ENCODE data around the gene FBXL3.
A peak's percentile ranks its signal among the peaks of the same experiment; 100 is the strongest.

The FBXL3 gene

GRCh38 chr13:77002590-77003190 is 24.3 kb downstream of the FBXL3 start:
- Histone ChIP-seq H3K4me1 (peaks cover 0 to 76% (median 19%) of the 10 kb centered on the region in 4 donors), H3K4me3 (no peak overlapping the region), H3K36me3 (peaks cover 54 to 67% (median 56%) of the 10 kb centered on the region in 3 donors), H3K27ac (peak overlapping the region; percentile 19 to 23), H3K27me3 (no peaks in the 10 kb centered on the region), H3K9me3 (no peaks in the 10 kb centered on the region)
- peak; percentile 34 to 54 for TF ChIP-seq CTCF (IDR thresholded peaks at IDR 0.05)
- intact Hi-C loops (cut with DNase I; ENCODE audit: low total_unique reads): no loop called here
- DNase-seq: no peak

- H3K27ac ChIP-seq: peak overlapping the region; percentile 19 to 23
- intact Hi-C loops (cut with DNase I; ENCODE audit: low total_unique reads): no loop called here
- H3K36me3 ChIP-seq: peaks cover 52 to 65% (median 52%) of the 10 kb centered on the region in 3 donors
Observed at GRCh38 chr13:77001963-77002587, 24.9 kb downstream of the FBXL3 start.

GRCh38 chr13:77001540-77001939 is 25.4 kb downstream of the FBXL3 start:
- H3K4me1 ChIP-seq: peaks cover 0 to 66% (median 13%) of the 10 kb centered on the region in 4 donors
- H3K27me3 ChIP-seq: no peaks in the 10 kb centered on the region
- no peak for DNase-seq
- no peak overlapping the region for H3K4me3 ChIP-seq
- H3K9me3 ChIP-seq: no peaks in the 10 kb centered on the region
- H3K27ac ChIP-seq: peak overlapping the region; percentile 19 to 23
- peaks cover 48 to 65% (median 52%) of the 10 kb centered on the region in 3 donors for H3K36me3 ChIP-seq
- TF ChIP-seq CTCF (IDR thresholded peaks at IDR 0.05): no peak
- intact Hi-C loops (cut with DNase I; ENCODE audit: low total_unique reads): no loop called here

More at GRCh38 chr13:77001963-77002587, 24.9 kb downstream of the FBXL3 start:
- no peaks in the 10 kb centered on the region for H3K27me3 ChIP-seq
- no peak overlapping the region for H3K4me3 ChIP-seq
- no peak for TF ChIP-seq CTCF (IDR thresholded peaks at IDR 0.05)
- no peak for DNase-seq
- H3K4me1 ChIP-seq: peaks cover 0 to 70% (median 14%) of the 10 kb centered on the region in 4 donors
- H3K9me3 ChIP-seq: no peaks in the 10 kb centered on the region

- intact Hi-C loops (cut with DNase I; ENCODE audit: low total_unique reads): no loop called here
- H3K4me1 ChIP-seq: peaks cover 0 to 57% (median 14%) of the 10 kb centered on the region in 4 donors
- peaks cover 48 to 72% (median 52%) of the 10 kb centered on the region in 3 donors for H3K36me3 ChIP-seq
- H3K4me3 ChIP-seq: no peak overlapping the region
- no peak for DNase-seq
- H3K9me3 ChIP-seq: no peaks in the 10 kb centered on the region
- H3K27ac ChIP-seq: peak overlapping the region; percentile 1 to 8
- no peak for TF ChIP-seq CTCF (IDR thresholded peaks at IDR 0.05)
- H3K27me3 ChIP-seq: no peaks in the 10 kb centered on the region
Observed at GRCh38 chr13:77000475-77000874, 26.5 kb downstream of the FBXL3 start.

GRCh38 chr13:76994281-76994680 is 32.7 kb downstream of the FBXL3 start:
- Histone ChIP-seq H3K4me3 (peak overlapping the region in 1 of 2 donors; percentile 4), H3K27ac (peak overlapping the region; percentile 94 to 99), H3K27me3 (no peaks in the 10 kb centered on the region), H3K36me3 (peaks cover 19 to 32% (median 26%) of the 10 kb centered on the region in 3 donors), H3K9me3 (no peaks in the 10 kb centered on the region), H3K4me1 (peaks cover 0 to 24% (median 15%) of the 10 kb centered on the region in 4 donors)
- no peak for DNase-seq
- intact Hi-C loops (cut with DNase I; ENCODE audit: low total_unique reads): no loop called here
- TF ChIP-seq CTCF (IDR thresholded peaks at IDR 0.05): no peak
